B cell (primary cell): ENCODE results near the gene CACNA1A. TPM values are rescaled to one million over a fixed set of nuclear protein-coding genes. Genes with fewer than 3 reads are reported as not detected.

ENCODE experiments used
- ATAC-seq: fragments of 200-7000 bp; cut with Tn5 transposase; one replicate; pipeline ENCODE4 v1.10.0; 2021; ENCODE audit warnings: low read depth, mild to moderate bottlenecking, moderate number of reproducible peaks, moderate library complexity
- CTCF ChIA-PET: fragments of 350-600 bp; sonication (Branson Sonifier 250); formaldehyde crosslinking; loops from one replicate; lab custom pipeline; 2021; ENCODE audit warnings: antibody characterized with exemption, inconsistent platforms; lab: Charles Lee
- POLR2A ChIA-PET: fragments of 350-600 bp; sonication (Branson Sonifier 250); formaldehyde crosslinking; loops from one replicate; lab custom pipeline; 2021; ENCODE audit warnings: antibody characterized with exemption; lab: Charles Lee
- DNase-seq: peaks from one replicate; pipeline ENCODE4 v3.0.0; 2013
- H2AFZ ChIP-seq: 2 replicates; pipeline ENCODE4 v1.6.1; 2012; ENCODE audit warnings: mild to moderate bottlenecking, low read depth, low read length; ENCODE audit not compliant: insufficient read depth, poor library complexity, severe bottlenecking
- H3K27ac ChIP-seq, 2 donors: 1 replicate in 1 of 2; 2 replicates in 1 of 2; pipeline ENCODE4 v1.5.1; 2012 to 2013; ENCODE audit warnings: low read length in 2 of 2, mild to moderate bottlenecking in 2 of 2, moderate library complexity in 1 of 2
- H3K27me3 ChIP-seq, 4 experiments: fragments of 200-600 bp in 1 of 4; sonication (generic) in 1 of 4; replicated peaks in 1 of 4; 1 replicate in 2 of 4; 2 replicates in 2 of 4; pipeline versions ENCODE4 v1.6.1 to v1.7.0; 2013 to 2016; ENCODE audit warnings: low read length in 3 of 4, mild to moderate bottlenecking in 2 of 4, mixed read lengths in 1 of 4, moderate library complexity in 1 of 4; ENCODE audit not compliant: insufficient read depth in 4 of 4, control insufficient read depth in 3 of 4; ENCODE audit errors: control extremely low read depth in 1 of 4
- H3K36me3 ChIP-seq, 2 experiments: replicated peaks in 1 of 2; 1 replicate in 1 of 2; 2 replicates in 1 of 2; pipeline versions ENCODE4 v1.6.1 to v1.7.1; 2013; ENCODE audit warnings: low read length in 1 of 2; ENCODE audit not compliant: insufficient read depth in 2 of 2, control insufficient read depth in 1 of 2; ENCODE audit errors: control extremely low read depth in 1 of 2, extremely low read depth in 1 of 2
- H3K4me1 ChIP-seq, 2 donors: fragments of 200-600 bp in 1 of 2; sonication (generic) in 1 of 2; 1 replicate in 1 of 2; 2 replicates in 1 of 2; pipeline versions ENCODE4 v1.5.1 to v1.6.1; 2013 to 2017; ENCODE audit warnings: low read length in 2 of 2; ENCODE audit not compliant: control insufficient read depth in 2 of 2, insufficient read depth in 2 of 2
- H3K4me2 ChIP-seq: replicated peaks from 2 replicates; pipeline ENCODE3; 2012; ENCODE audit warnings: mild to moderate bottlenecking, low read depth, low read length; ENCODE audit not compliant: poor library complexity, severe bottlenecking
- H3K4me3 ChIP-seq, 5 experiments: fragments of 200-600 bp in 1 of 5; sonication (generic) in 1 of 5; 1 replicate in 3 of 5; 2 replicates in 2 of 5; pipeline versions ENCODE4 v1.5.1 to v1.7.0; 2011 to 2016; ENCODE audit warnings: low read length in 4 of 5, mild to moderate bottlenecking in 4 of 5, low read depth in 2 of 5, control low read depth in 1 of 5, moderate library complexity in 1 of 5; ENCODE audit not compliant: insufficient read depth in 1 of 5; ENCODE audit errors: control extremely low read depth in 1 of 5, extremely low read depth in 1 of 5
- H3K79me2 ChIP-seq: fragments of 200-600 bp; sonication (generic); one replicate; pipeline ENCODE4 v1.6.0; 2016; ENCODE audit warnings: low read length; ENCODE audit not compliant: control insufficient read depth, insufficient read depth
- H3K9ac ChIP-seq: fragments of 200-600 bp; sonication (generic); 2 replicates; pipeline ENCODE4 v1.6.1; 2017; ENCODE audit warnings: mild to moderate bottlenecking, low read length, moderate library complexity
- H3K9me3 ChIP-seq, 3 donors: one replicate each; pipeline versions ENCODE4 v1.6.1 to v1.7.1; 2013; ENCODE audit warnings: low read length in 2 of 3; ENCODE audit not compliant: control insufficient read depth in 2 of 3, insufficient read depth in 1 of 3; ENCODE audit errors: control extremely low read depth in 1 of 3
- H4K20me1 ChIP-seq: 2 replicates; pipeline ENCODE4 v1.6.0; 2012; ENCODE audit warnings: mild to moderate bottlenecking, low read length; ENCODE audit not compliant: insufficient read depth, control insufficient read depth, poor library complexity, severe bottlenecking
- H3K27ac Mint-ChIP-seq: one replicate; pipeline ENCODE4 v1.8.0; 2021; ENCODE audit warnings: mixed read lengths
- H3K27me3 Mint-ChIP-seq: one replicate; pipeline ENCODE4 v1.8.0; 2021; ENCODE audit warnings: mixed read lengths
- H3K4me1 Mint-ChIP-seq: one replicate; pipeline ENCODE4 v1.8.0; 2021; ENCODE audit warnings: mixed read lengths
- H3K4me3 Mint-ChIP-seq: one replicate; pipeline ENCODE4 v1.8.0; 2021; ENCODE audit warnings: mixed read lengths
- H3K9me3 Mint-ChIP-seq: one replicate; pipeline ENCODE4 v1.8.0; 2022; ENCODE audit warnings: mixed read lengths; ENCODE audit not compliant: insufficient read depth
- CTCF ChIP-seq: fragments of 200-600 bp; IDR thresholded peaks from one replicate; pipeline ENCODE4 v1.8.0; 2022; ENCODE audit warnings: antibody characterized with exemption, mild to moderate bottlenecking
- EZH2 ChIP-seq: IDR thresholded peaks from 2 replicates; pipeline ENCODE4 v1.6.1; 2012; ENCODE audit warnings: borderline replicate concordance, low read depth, mild to moderate bottlenecking, moderate library complexity, low read length; ENCODE audit not compliant: insufficient read depth, poor library complexity, severe bottlenecking
- WGBS: methylation state at CpG from one replicate; pipeline ENCODE4 v1.1.5; 2013; ENCODE audit warnings: missing lambda C conversion rate; ENCODE audit not compliant: insufficient coverage; 5-methylcytosine and 5-hydroxymethylcytosine counted together
- intact Hi-C: fragments of 100-400 bp; cut with micrococcal nuclease; formaldehyde crosslinking; loops from one replicate; pipeline ENCODE4 v1.10.0; 2022
- polyA plus RNA-seq: library from polyadenylated mRNA; depleted of rRNA; stranded (reverse); fragments of >200 nt; gene quantifications from 2 replicates; pipeline ENCODE4 v1.2.3, GENCODE V29; 2012
- total RNA-seq, 2 donors: library from RNA; stranded (reverse); fragments of 120-200 nt in 1 of 2; gene quantifications; 1 replicate in 1 of 2; 2 replicates in 1 of 2; pipeline versions ENCODE4 v1.2.3 to v1.2.4, GENCODE V29; 2013 to 2022

The CACNA1A gene
- total and polyA plus RNA-seq, 2 donors (not counting 1 experiment from before 2014, with no cell fraction given): 1.2 to 1.3 TPM

GRCh38 chr19:13314761-13315160, 191.5 kb downstream of the CACNA1A start:
- ChIA-PET POLR2A (no interaction called here), CTCF (no interaction called here)
- Mint-ChIP-seq H3K27ac (no peak overlapping the region), H3K9me3 (no peaks in the 10 kb centered on the region), H3K4me1 (no peaks in the 10 kb centered on the region), H3K4me3 (no peak overlapping the region), H3K27me3 (peaks cover 39% of the 10 kb centered on the region)
- no peaks in the 10 kb centered on the region for H3K36me3 ChIP-seq
- H3K4me2 ChIP-seq: no peak overlapping the region
- no peak for DNase-seq
- TF ChIP-seq CTCF (no peak), EZH2 (no peak)
- ATAC-seq: no peak
- H3K27ac ChIP-seq: no peak overlapping the region
- H3K9ac ChIP-seq: no peak overlapping the region
- WGBS: no CpG with 5 or more reads among the region's 3 CpGs
- peaks cover 0 to 6% (median 1%) of the 10 kb centered on the region in 4 experiments for H3K27me3 ChIP-seq
- H3K9me3 ChIP-seq: peaks cover 0 to 9% (median 2%) of the 10 kb centered on the region in 3 donors
- H3K4me1 ChIP-seq: no peaks in the 10 kb centered on the region
- intact Hi-C loops: no loop called here
- no peak overlapping the region for H2AFZ ChIP-seq
- H3K79me2 ChIP-seq: no peaks in the 10 kb centered on the region
- no peak overlapping the region for H3K4me3 ChIP-seq
- no peaks in the 10 kb centered on the region for H4K20me1 ChIP-seq

- TF ChIP-seq CTCF (no peak), EZH2 (no peak)
- H3K79me2 ChIP-seq: no peaks in the 10 kb centered on the region
- H3K27me3 Mint-ChIP-seq: peaks cover 31% of the 10 kb centered on the region
- H3K9me3 Mint-ChIP-seq: no peaks in the 10 kb centered on the region
- no peak overlapping the region for H2AFZ ChIP-seq
- no peak overlapping the region for H3K9ac ChIP-seq
- POLR2A ChIA-PET: no interaction called here
- no peaks in the 10 kb centered on the region for H3K4me1 Mint-ChIP-seq
- no peaks in the 10 kb centered on the region for H3K36me3 ChIP-seq
- DNase-seq (no peak), ATAC-seq (no peak)
- CTCF ChIA-PET: no interaction called here
- H3K4me3 ChIP-seq: no peak overlapping the region
- H3K4me1 ChIP-seq: no peaks in the 10 kb centered on the region
- no peak overlapping the region for H3K27ac ChIP-seq
- intact Hi-C loops: no loop called here
- H3K4me3 Mint-ChIP-seq: no peak overlapping the region
- WGBS: no CpG with 5 or more reads among the region's 2 CpGs
- peaks cover 0 to 6% (median 1%) of the 10 kb centered on the region in 4 experiments for H3K27me3 ChIP-seq
- no peak overlapping the region for H3K4me2 ChIP-seq
- no peak overlapping the region for H3K27ac Mint-ChIP-seq
- peaks cover 0 to 8% (median 2%) of the 10 kb centered on the region in 3 donors for H3K9me3 ChIP-seq
- no peaks in the 10 kb centered on the region for H4K20me1 ChIP-seq
Observed at GRCh38 chr19:13313875-13314274, 192.4 kb downstream of the CACNA1A start.
